Thoracic aorta (tissue), 2 donors: Measurements from ENCODE around the gene CMIP. TPM values are rescaled to one million over a fixed set of nuclear protein-coding genes. Genes with fewer than 3 reads are reported as not detected.

Experiments used
- ATAC-seq: fragments of 150-250 bp; one replicate; pipeline ENCODE4 v1.8.0; 2017; ENCODE audit warnings: low read depth; ENCODE audit not compliant: insufficient number of reproducible peaks, low FRiP score
- DNase-seq: peaks from one replicate; pipeline ENCODE4 v3.0.0-alpha.2; 2020; ENCODE audit warnings: low spot score
- H3K27ac ChIP-seq, 2 donors: fragments of 200-600 bp; sonication (generic); 1 replicate in 1 of 2; 2 replicates in 1 of 2; pipeline ENCODE4 v1.5.1; 2016; ENCODE audit warnings: mild to moderate bottlenecking in 2 of 2, moderate library complexity in 2 of 2
- H3K27me3 ChIP-seq: fragments of 200-600 bp; sonication (generic); replicated peaks from 2 replicates; pipeline ENCODE4 v1.6.0; 2016; ENCODE audit warnings: mild to moderate bottlenecking; ENCODE audit not compliant: insufficient read depth
- H3K36me3 ChIP-seq: fragments of 200-600 bp; sonication (generic); one replicate; pipeline ENCODE4 v1.5.1; 2016
- H3K4me1 ChIP-seq, 2 donors: fragments of 200-600 bp; sonication (generic); 1 replicate in 1 of 2; 2 replicates in 1 of 2; pipeline versions ENCODE4 v1.5.1 to v1.6.0; 2016; ENCODE audit warnings: low read depth in 2 of 2, mild to moderate bottlenecking in 1 of 2; ENCODE audit not compliant: control insufficient read depth in 1 of 2
- H3K4me3 ChIP-seq: fragments of 200-600 bp; sonication (generic); 2 replicates; pipeline ENCODE4 v1.5.1; 2016; ENCODE audit warnings: mild to moderate bottlenecking
- H3K9me3 ChIP-seq: fragments of 200-600 bp; sonication (generic); 2 replicates; pipeline ENCODE4 v1.5.1; 2016
- total RNA-seq, 2 donors: library from RNA; depleted of rRNA; stranded (reverse); fragments of >200 nt; gene quantifications; one replicate each; pipeline versions ENCODE4 v1.1.0 to v1.2.3, GENCODE V29; 2016
- TF ChIP-seq, protein P1 (sequence below): fragments of 200-600 bp; sonication (generic); IDR thresholded peaks from one replicate; pipeline ENCODE4 v1.5.1; 2019; ENCODE audit warnings: antibody characterized with exemption

Gene CMIP
- total RNA-seq, 2 donors from 2014 or later, result 20.8 to 46.8 TPM

- Histone ChIP-seq H3K4me3 (no peak overlapping the region), H3K9me3 (no peaks in the 10 kb centered on the region), H3K27me3 (no peaks in the 10 kb centered on the region), H3K27ac (no peak overlapping the region), H3K36me3 (no peaks in the 10 kb centered on the region), H3K4me1 (peaks cover 8 to 16% of the 10 kb centered on the region in 2 donors)
- TF ChIP-seq, protein P1, sequence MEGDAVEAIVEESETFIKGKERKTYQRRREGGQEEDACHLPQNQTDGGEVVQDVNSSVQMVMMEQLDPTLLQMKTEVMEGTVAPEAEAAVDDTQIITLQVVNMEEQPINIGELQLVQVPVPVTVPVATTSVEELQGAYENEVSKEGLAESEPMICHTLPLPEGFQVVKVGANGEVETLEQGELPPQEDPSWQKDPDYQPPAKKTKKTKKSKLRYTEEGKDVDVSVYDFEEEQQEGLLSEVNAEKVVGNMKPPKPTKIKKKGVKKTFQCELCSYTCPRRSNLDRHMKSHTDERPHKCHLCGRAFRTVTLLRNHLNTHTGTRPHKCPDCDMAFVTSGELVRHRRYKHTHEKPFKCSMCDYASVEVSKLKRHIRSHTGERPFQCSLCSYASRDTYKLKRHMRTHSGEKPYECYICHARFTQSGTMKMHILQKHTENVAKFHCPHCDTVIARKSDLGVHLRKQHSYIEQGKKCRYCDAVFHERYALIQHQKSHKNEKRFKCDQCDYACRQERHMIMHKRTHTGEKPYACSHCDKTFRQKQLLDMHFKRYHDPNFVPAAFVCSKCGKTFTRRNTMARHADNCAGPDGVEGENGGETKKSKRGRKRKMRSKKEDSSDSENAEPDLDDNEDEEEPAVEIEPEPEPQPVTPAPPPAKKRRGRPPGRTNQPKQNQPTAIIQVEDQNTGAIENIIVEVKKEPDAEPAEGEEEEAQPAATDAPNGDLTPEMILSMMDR, result no peak
- DNase-seq (no peak), ATAC-seq (no peak)
These were observed 127.2 kb downstream of the CMIP start for GRCh38 chr16:81571592-81572385.

DNA sequence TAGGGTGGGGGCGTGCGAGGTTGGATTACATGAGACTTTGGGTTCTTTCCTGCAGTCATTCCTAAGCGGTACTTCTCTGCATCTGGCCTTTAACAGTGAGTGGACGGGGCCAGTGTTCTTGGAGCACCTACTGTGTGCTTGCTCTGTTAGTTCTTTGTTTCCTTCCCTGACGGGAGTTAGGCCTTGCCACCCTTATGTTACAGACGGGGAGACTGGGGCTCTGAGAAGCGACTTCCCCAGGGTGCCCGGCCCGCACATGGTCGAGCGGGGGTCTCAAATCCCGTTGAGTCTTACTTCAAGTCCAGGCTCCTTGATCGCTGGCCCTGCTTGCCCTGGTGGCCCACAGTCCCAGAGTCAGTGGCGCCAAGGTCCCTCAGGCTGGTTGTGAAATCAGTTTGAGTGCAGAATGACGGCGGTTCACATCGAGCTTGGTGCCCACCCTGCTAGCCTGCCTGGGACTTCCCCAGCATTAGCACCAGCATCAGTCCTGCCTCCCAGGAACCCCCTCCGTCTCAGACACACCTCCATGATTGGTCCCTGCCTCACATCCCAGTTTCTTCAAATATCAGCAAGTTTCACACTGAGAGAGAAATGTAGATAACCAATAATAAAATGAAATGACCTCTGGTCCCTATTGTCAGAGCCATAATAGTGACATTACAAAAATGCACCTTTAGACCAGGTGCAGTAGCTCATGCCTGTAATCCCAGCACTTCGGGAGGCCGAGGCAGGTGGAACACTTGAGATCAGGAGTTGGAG, 128.0 kb downstream of the CMIP start:
- DNase-seq (no peak), ATAC-seq (no peak)
- H3K4me3 ChIP-seq, result no peak overlapping the region
- H3K36me3 ChIP-seq, result no peaks in the 10 kb centered on the region
- H3K9me3 ChIP-seq, result no peaks in the 10 kb centered on the region
- H3K4me1 ChIP-seq, result peaks cover 8 to 16% of the 10 kb centered on the region in 2 donors
- H3K27me3 ChIP-seq, result no peaks in the 10 kb centered on the region
- H3K27ac ChIP-seq, result no peak overlapping the region
- TF ChIP-seq, protein P1, result no peak

DNA sequence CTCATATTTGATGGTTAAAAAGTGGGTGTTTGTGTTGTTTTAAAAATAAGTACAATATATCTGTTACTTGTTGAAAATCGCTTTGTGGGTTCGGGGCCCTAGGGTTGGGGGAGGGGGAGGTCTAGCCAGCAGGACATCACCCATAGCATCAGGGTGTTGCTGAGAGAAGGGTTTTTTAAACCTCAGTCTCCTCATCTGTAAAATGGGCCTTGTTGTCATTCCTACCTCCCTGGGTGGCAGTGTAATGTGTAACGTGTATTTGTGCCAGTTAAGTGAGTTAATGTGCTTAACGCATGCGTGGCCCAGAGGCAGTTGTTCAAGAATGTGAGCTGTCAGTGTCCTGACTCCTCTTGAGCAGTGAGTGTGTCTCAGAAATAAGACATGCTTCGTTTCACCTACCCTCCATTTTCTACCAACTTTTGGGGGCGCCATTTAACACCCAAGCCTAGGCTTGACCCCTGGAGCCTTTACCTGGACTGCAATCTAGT, 129.0 kb downstream of the CMIP start:
- Histone ChIP-seq H3K36me3 (no peaks in the 10 kb centered on the region), H3K27ac (no peak overlapping the region), H3K4me3 (no peak overlapping the region), H3K27me3 (no peaks in the 10 kb centered on the region), H3K4me1 (peaks cover 5 to 10% of the 10 kb centered on the region in 2 donors), H3K9me3 (no peaks in the 10 kb centered on the region)
- DNase-seq (no peak), ATAC-seq (no peak)
- TF ChIP-seq, protein P1, result no peak

- no peaks in the 10 kb centered on the region for H3K9me3 ChIP-seq
- peaks cover 0 to 5% of the 10 kb centered on the region in 2 donors for H3K4me1 ChIP-seq
- ATAC-seq (no peak), DNase-seq (no peak)
- no peaks in the 10 kb centered on the region for H3K27me3 ChIP-seq
- H3K27ac ChIP-seq, result no peak overlapping the region
- H3K4me3 ChIP-seq, result no peak overlapping the region
- H3K36me3 ChIP-seq, result no peaks in the 10 kb centered on the region
- TF ChIP-seq, protein P1, result no peak
These were observed 129.6 kb downstream of the CMIP start for GRCh38 chr16:81574168-81574567.

DNA sequence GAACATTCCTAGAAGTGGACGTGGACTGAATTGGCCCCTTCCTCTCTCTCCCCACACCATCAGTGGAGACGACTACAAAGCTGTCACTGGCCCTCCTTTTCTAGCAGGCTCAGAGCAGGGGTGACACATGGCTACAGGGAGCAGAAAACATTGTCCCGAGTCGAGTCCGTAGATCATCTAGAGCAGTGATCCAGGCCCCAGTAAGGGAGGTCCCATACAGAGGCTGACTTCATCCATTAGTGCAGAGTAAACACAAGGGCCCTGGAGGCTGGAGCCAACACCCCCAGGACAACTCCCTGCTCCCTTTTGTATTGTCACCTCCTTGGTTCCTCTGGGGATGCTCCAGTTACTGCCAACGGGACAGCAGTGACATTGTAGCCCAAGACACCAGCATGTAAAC, 130.7 kb downstream of the CMIP start:
- Histone ChIP-seq H3K27me3 (no peaks in the 10 kb centered on the region), H3K9me3 (no peaks in the 10 kb centered on the region), H3K4me1 (peaks cover 0 to 5% of the 10 kb centered on the region in 2 donors), H3K36me3 (no peaks in the 10 kb centered on the region), H3K27ac (no peak overlapping the region), H3K4me3 (no peak overlapping the region)
- TF ChIP-seq, protein P1, result no peak
- ATAC-seq (no peak), DNase-seq (no peak)
